Keratinocyte (primary cell): Measurements from ENCODE around the gene ZC3H8. TPM values are rescaled to one million over a fixed set of nuclear protein-coding genes. Genes with fewer than 3 reads are reported as not detected.

Experiments used
- DNase-seq: peaks from one replicate; pipeline ENCODE4 v3.0.0-alpha.2; 2011; ENCODE audit warnings: low read depth, missing footprints, low spot score
- FAIRE-seq: peaks from 2 replicates; lab custom pipeline; 2011; peaks lifted over from hg19 to GRCh38; lab: Jason Lieb, UNC
- H2AFZ ChIP-seq: 2 replicates; pipeline ENCODE4 v1.6.0; 2012; ENCODE audit warnings: low read length, control low read depth, inconsistent platforms; ENCODE audit not compliant: control insufficient read depth
- H3K27ac ChIP-seq: 2 replicates; pipeline ENCODE4 v1.5.1; 2011; ENCODE audit warnings: low read length; ENCODE audit not compliant: control insufficient read depth, insufficient read depth
- H3K27me3 ChIP-seq: 3 replicates; pipeline ENCODE4 v1.6.0; 2011; ENCODE audit warnings: low read length; ENCODE audit not compliant: control insufficient read depth, insufficient read depth; ENCODE audit errors: extremely low read depth
- H3K36me3 ChIP-seq, 2 experiments: 2 replicates in 1 of 2; 3 replicates in 1 of 2; pipeline ENCODE4 v1.5.1; 2011; ENCODE audit warnings: low read length in 2 of 2, mild to moderate bottlenecking in 1 of 2; ENCODE audit not compliant: control insufficient read depth in 2 of 2, insufficient read depth in 2 of 2; ENCODE audit errors: extremely low read depth in 1 of 2
- H3K4me1 ChIP-seq: 3 replicates; pipeline ENCODE4 v1.5.1; 2011; ENCODE audit warnings: low read length; ENCODE audit not compliant: control insufficient read depth, insufficient read depth; ENCODE audit errors: extremely low read depth
- H3K4me2 ChIP-seq: 3 replicates; pipeline ENCODE4 v1.6.0; 2011; ENCODE audit warnings: low read depth, low read length; ENCODE audit not compliant: control insufficient read depth, insufficient read depth; ENCODE audit errors: extremely low read depth
- H3K4me3 ChIP-seq, 3 experiments: fragments of 200-600 bp in 1 of 3; sonication (generic) in 1 of 3; 2 replicates in 2 of 3; 3 replicates in 1 of 3; pipeline ENCODE4 v1.5.1; 2011 to 2016; ENCODE audit warnings: low read length in 3 of 3, mild to moderate bottlenecking in 3 of 3, control low read depth in 2 of 3, inconsistent platforms in 1 of 3, low read depth in 1 of 3, mixed read lengths in 1 of 3, mixed run types in 1 of 3, moderate library complexity in 1 of 3; ENCODE audit not compliant: control insufficient read depth in 2 of 3, insufficient read depth in 2 of 3; ENCODE audit errors: extremely low read depth in 1 of 3
- H3K79me2 ChIP-seq: 2 replicates; pipeline ENCODE4 v1.6.0; 2012; ENCODE audit warnings: low read length; ENCODE audit not compliant: control insufficient read depth, insufficient read depth
- H3K9ac ChIP-seq: 3 replicates; pipeline ENCODE4 v1.6.0; 2011; ENCODE audit warnings: low read length; ENCODE audit not compliant: control insufficient read depth, insufficient read depth; ENCODE audit errors: extremely low read depth
- H3K9me1 ChIP-seq: 3 replicates; pipeline ENCODE4 v1.6.0; 2011; ENCODE audit warnings: low read length; ENCODE audit not compliant: control insufficient read depth, insufficient read depth; ENCODE audit errors: extremely low read depth
- H3K9me3 ChIP-seq: 2 replicates; pipeline ENCODE4 v1.5.1; 2012; ENCODE audit warnings: low read depth, low read length; ENCODE audit not compliant: control insufficient read depth
- H4K20me1 ChIP-seq: 3 replicates; pipeline ENCODE4 v1.6.0; 2011; ENCODE audit warnings: low read length; ENCODE audit not compliant: control insufficient read depth, insufficient read depth; ENCODE audit errors: extremely low read depth
- EZH2 ChIP-seq: IDR thresholded peaks from one replicate; pipeline ENCODE4 v1.6.1; 2012; ENCODE audit warnings: inconsistent platforms, mild to moderate bottlenecking, low read length, moderate library complexity
- dilution Hi-C: fragments of 300-500 bp; cut with MboI; formaldehyde crosslinking; loops from one replicate; pipeline ENCODE4 v1.7.0; 2020; ENCODE audit warnings: low sequenced_read_pairs; ENCODE audit not compliant: extremely low pct_ligation_motif_present
- polyA plus RNA-seq, 5 experiments: library from polyadenylated mRNA; depleted of rRNA in 3 of 5; stranded (reverse) in 3 of 5; stranded (forward) in 1 of 5; unstranded in 1 of 5; fragments of >200 nt; gene quantifications; 1 replicate in 1 of 5; 2 replicates in 3 of 5; 3 replicates in 1 of 5; pipeline versions ENCODE4 v1.2.1 to v1.2.3, GENCODE V29; 2011 to 2012; ENCODE audit warnings: missing spikeins in 2 of 5, low read depth in 1 of 5, low replicate concordance in 1 of 5
- TF ChIP-seq, protein P1 (sequence below), 3 experiments: IDR thresholded peaks in 1 of 3; conservative IDR thresholded peaks in 1 of 3; optimal IDR thresholded peaks in 1 of 3; 2 replicates in 2 of 3; 3 replicates in 1 of 3; pipeline versions ENCODE3 to v1.5.1; 2011; ENCODE audit warnings: low read length in 3 of 3, mild to moderate bottlenecking in 3 of 3, moderate library complexity in 2 of 3, control low read depth in 1 of 3, inconsistent platforms in 1 of 3; ENCODE audit not compliant: insufficient read depth in 2 of 3; ENCODE audit errors: extremely low read depth in 1 of 3

The ZC3H8 gene
- polyA plus RNA-seq, 1 donor (not counting 4 experiments of a cell fraction or from before 2014, with no cell fraction given): 11.4 TPM

DNA sequence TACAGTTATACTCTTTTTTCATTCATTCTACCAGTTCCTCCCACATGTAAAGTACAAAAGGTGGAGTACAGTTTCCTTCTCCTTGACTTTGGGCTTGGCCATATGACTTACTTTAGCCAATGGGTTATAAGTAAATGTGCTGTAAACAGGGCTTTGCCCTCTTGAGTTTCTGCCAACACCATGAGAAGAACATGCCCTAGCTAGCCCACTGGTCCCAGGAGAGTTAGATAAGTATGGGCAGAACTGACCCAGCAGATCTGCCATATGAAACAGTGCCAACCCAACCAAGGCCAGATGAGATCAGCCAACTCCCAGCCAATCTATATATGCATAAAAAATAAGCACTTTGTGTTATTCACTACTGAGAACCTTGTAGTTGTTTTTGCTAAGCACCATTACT is 25.5 kb downstream of the ZC3H8 start:
- Histone ChIP-seq H3K9me3 (no peaks in the 10 kb centered on the region), H3K27ac (no peak overlapping the region), H3K9ac (no peak overlapping the region), H3K4me1 (peaks cover 12% of the 10 kb centered on the region), H3K4me2 (no peak overlapping the region), H2AFZ (no peak overlapping the region), H4K20me1 (no peaks in the 10 kb centered on the region), H3K79me2 (no peaks in the 10 kb centered on the region), H3K27me3 (no peaks in the 10 kb centered on the region), H3K4me3 (no peak overlapping the region), H3K36me3 (peaks cover 0 to 3% of the 10 kb centered on the region in 2 experiments), H3K9me1 (no peaks in the 10 kb centered on the region)
- TF ChIP-seq EZH2: no peak
- TF ChIP-seq, protein P1, sequence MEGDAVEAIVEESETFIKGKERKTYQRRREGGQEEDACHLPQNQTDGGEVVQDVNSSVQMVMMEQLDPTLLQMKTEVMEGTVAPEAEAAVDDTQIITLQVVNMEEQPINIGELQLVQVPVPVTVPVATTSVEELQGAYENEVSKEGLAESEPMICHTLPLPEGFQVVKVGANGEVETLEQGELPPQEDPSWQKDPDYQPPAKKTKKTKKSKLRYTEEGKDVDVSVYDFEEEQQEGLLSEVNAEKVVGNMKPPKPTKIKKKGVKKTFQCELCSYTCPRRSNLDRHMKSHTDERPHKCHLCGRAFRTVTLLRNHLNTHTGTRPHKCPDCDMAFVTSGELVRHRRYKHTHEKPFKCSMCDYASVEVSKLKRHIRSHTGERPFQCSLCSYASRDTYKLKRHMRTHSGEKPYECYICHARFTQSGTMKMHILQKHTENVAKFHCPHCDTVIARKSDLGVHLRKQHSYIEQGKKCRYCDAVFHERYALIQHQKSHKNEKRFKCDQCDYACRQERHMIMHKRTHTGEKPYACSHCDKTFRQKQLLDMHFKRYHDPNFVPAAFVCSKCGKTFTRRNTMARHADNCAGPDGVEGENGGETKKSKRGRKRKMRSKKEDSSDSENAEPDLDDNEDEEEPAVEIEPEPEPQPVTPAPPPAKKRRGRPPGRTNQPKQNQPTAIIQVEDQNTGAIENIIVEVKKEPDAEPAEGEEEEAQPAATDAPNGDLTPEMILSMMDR (optimal IDR thresholded peaks at IDR 0.05 in 1 of 3, IDR thresholded peaks at IDR 0.05 in 1 of 3, conservative IDR thresholded peaks at IDR 0.05 in 1 of 3; ENCODE audit: extremely low read depth in 1 of 3, insufficient read depth in 2 of 3, low read length in 3 of 3): no peak
- dilution Hi-C loops: no loop called here
- FAIRE-seq (peak; percentile 94), DNase-seq (peak; percentile 84)

DNA sequence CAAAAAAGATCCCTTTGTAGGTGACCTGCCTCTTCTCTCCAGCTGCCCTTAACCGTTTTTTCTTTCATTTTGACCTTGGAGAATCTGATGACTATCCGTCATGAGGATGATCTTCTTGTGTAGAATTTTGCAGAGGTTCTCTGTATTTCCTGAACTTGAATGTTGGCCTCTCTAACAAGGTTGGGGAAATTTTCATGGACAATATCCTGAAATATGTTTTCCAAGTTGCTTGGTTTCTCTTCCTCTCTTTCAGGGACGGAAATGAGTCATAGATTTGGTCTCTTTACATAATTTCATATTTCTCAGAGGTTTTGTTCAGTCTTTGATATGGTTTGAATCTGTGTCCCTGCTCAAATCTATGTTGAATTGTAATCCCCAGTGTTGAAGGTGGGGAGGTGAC is 34.0 kb downstream of the ZC3H8 start:
- Histone ChIP-seq H3K9me1 (no peaks in the 10 kb centered on the region), H3K36me3 (peaks cover 0 to 4% of the 10 kb centered on the region in 2 experiments), H3K4me2 (no peak overlapping the region), H3K27me3 (no peaks in the 10 kb centered on the region), H2AFZ (no peak overlapping the region), H4K20me1 (no peaks in the 10 kb centered on the region), H3K4me1 (no peaks in the 10 kb centered on the region), H3K9ac (no peak overlapping the region), H3K9me3 (no peaks in the 10 kb centered on the region), H3K4me3 (no peak overlapping the region), H3K79me2 (no peaks in the 10 kb centered on the region), H3K27ac (no peak overlapping the region)
- DNase-seq: no peak
- FAIRE-seq: no peak
- no peak for TF ChIP-seq EZH2
- TF ChIP-seq, protein P1 (optimal IDR thresholded peaks at IDR 0.05 in 1 of 3, IDR thresholded peaks at IDR 0.05 in 1 of 3, conservative IDR thresholded peaks at IDR 0.05 in 1 of 3; ENCODE audit: extremely low read depth in 1 of 3, insufficient read depth in 2 of 3, low read length in 3 of 3): no peak
- dilution Hi-C loops: no loop called here
